GM12872 (cell line): ENCODE measurements around the gene SPATA31D4.
"Not testable (repeated sequence)": the region's sequence is repeated elsewhere in the genome, so short reads cannot be mapped to it uniquely, and the experiment has no call there.

Experiments
- CTCF ChIP-seq: IDR thresholded peaks from 3 replicates; pipeline ENCODE4 v1.5.1; 2011; ENCODE audit warnings: low read depth, mild to moderate bottlenecking, low read length, moderate library complexity; ENCODE audit not compliant: insufficient read depth

SPATA31D4 gene

GRCh38 chr9:81928305-81928704, at the start of gene SPATA31D4:
SPATA31D4 (plus strand) TSS chr9:81928428; CDS start chr9:81928514, 86 bp downstream.
- not testable (repeated sequence) for TF ChIP-seq CTCF

- no peak for TF ChIP-seq CTCF
These were observed 49.7 kb upstream of the SPATA31D4 start for GRCh38 chr9:81878530-81878929.

- TF ChIP-seq CTCF: no peak
These were observed 48.7 kb upstream of the SPATA31D4 start for GRCh38 chr9:81879501-81879916.

- TF ChIP-seq CTCF: no peak
These were observed 42.6 kb upstream of the SPATA31D4 start for GRCh38 chr9:81885602-81886001.

GRCh38 chr9:81886665-81887064, 41.6 kb upstream of the SPATA31D4 start:
- TF ChIP-seq CTCF: no peak

- no peak for TF ChIP-seq CTCF
These were observed 38.1 kb upstream of the SPATA31D4 start for GRCh38 chr9:81890104-81890503.

GRCh38 chr9:81892440-81892839, 35.8 kb upstream of the SPATA31D4 start:
- no peak for TF ChIP-seq CTCF

- no peak for TF ChIP-seq CTCF
These were observed 34.3 kb upstream of the SPATA31D4 start for GRCh38 chr9:81893929-81894328.
